Esophagus (tissue), 2 donors: ENCODE results near the gene ABCA1. TPM values are rescaled to one million over a fixed set of nuclear protein-coding genes. Genes with fewer than 3 reads are reported as not detected.
"Not testable (repeated sequence)": the region's sequence is repeated elsewhere in the genome, so short reads cannot be mapped to it uniquely, and the experiment has no call there.

Source experiments
- H3K27ac ChIP-seq, 2 donors: one replicate each; pipeline ENCODE4 v1.5.1; 2013; ENCODE audit warnings: low read depth in 2 of 2, mild to moderate bottlenecking in 2 of 2, inconsistent platforms in 1 of 2, low read length in 1 of 2, moderate library complexity in 1 of 2
- H3K27me3 ChIP-seq, 2 donors: one replicate each; pipeline ENCODE4 v1.6.1; 2013; ENCODE audit warnings: low read length in 2 of 2, control low read depth in 1 of 2, mild to moderate bottlenecking in 1 of 2; ENCODE audit not compliant: insufficient read depth in 2 of 2, control insufficient read depth in 1 of 2
- H3K36me3 ChIP-seq, 2 donors: one replicate each; pipeline ENCODE4 v1.6.1; 2013; ENCODE audit warnings: low read length in 1 of 2; ENCODE audit not compliant: control insufficient read depth in 2 of 2, insufficient read depth in 2 of 2
- H3K4me1 ChIP-seq, 2 donors: one replicate each; pipeline ENCODE4 v1.6.1; 2013; ENCODE audit warnings: low read length in 1 of 2; ENCODE audit not compliant: control insufficient read depth in 2 of 2, insufficient read depth in 2 of 2
- H3K4me3 ChIP-seq, 2 donors: one replicate each; pipeline ENCODE4 v1.5.1; 2013; ENCODE audit warnings: low read length in 2 of 2, mild to moderate bottlenecking in 2 of 2, low read depth in 1 of 2, moderate library complexity in 1 of 2
- H3K9me3 ChIP-seq, 2 donors: one replicate each; pipeline ENCODE4 v1.6.1; 2013; ENCODE audit warnings: mild to moderate bottlenecking in 2 of 2, low read depth in 1 of 2, low read length in 1 of 2, moderate library complexity in 1 of 2; ENCODE audit not compliant: control insufficient read depth in 2 of 2, insufficient read depth in 1 of 2
- WGBS, 2 donors: extraction: QIAGEN DNeasy Blood & Tissue Kit; methylation state at CpG; one replicate each; pipeline ENCODE4 v1.1.7; 2013; 5-methylcytosine and 5-hydroxymethylcytosine counted together
- polyA plus RNA-seq, 2 donors: library from polyadenylated mRNA; stranded (reverse); fragments of 200-250 nt; gene quantifications; one replicate each; pipeline ENCODE4 v1.2.3, GENCODE V29; 2013
- donor health status: healthy with polysubstance abuse.
- donor health status: Bipolar disorder and iron deficiency.

Gene ABCA1
- polyA plus RNA-seq, 2 donors: 2.7 to 2.9 TPM

DNA sequence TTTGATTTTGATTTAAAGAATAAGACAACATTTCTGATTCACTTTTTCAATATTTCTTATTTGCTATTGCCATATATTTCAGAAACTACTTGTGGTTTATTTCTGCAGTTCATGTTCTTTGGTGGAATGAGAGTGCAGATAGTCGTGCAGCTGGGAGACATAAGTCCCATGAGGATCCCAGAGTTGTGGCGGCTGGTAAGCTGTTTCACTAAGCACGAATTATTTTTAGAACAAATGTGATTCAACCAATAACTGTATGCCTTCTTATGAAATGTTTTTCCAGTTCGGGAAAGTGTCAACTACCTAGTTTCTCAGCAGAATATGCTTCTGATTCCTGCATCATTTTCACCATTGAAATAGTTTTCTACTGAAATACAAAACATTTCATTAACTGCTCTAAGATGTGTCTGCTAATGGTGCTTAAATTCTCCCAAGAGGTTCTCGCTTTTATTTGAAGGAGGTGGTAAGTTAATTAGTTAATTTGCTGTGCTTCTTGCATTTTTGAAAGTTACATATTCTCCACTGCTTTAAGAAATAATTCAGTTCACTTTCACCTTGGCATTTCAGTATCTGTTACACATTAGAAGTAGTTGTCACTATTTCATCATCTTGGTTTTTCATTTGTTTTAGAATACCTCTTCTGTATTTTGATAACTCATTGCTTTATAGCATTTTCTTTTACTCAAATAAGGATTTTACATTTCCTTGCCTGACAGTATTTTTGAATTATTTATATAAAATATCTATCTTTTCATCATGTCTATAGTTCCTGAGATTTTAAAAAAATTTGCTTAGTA is 155.0 kb downstream of the ABCA1 start:
- Histone ChIP-seq H3K27ac (no peak overlapping the region), H3K36me3 (no peaks in the 10 kb centered on the region), H3K4me1 (no peaks in the 10 kb centered on the region), H3K4me3 (no peak overlapping the region), H3K27me3 (no peaks in the 10 kb centered on the region), H3K9me3 (no peaks in the 10 kb centered on the region)
- WGBS, 2 donors: 74 to 75% methylated on average over 5 of the region's 5 CpGs

DNA sequence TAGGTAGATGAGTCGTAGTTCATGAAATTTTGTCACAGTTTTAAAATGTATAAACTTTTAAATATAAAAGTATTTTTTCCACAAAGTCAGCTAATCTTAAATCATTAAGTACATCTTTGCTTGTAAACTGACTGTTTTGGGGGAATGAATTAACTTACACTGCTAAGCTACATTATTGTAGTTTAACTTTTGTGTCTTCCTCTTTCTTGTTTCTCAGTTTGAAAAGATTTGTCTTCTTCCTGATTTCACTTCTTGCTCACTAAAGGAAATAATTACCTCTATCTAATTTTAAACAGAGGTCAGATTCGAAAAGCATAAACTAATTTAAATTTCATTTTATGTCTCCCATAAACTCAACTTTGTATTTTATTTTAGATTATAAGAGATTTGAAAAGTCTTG is 158.3 kb downstream of the ABCA1 start:
- no peak overlapping the region for H3K4me3 ChIP-seq
- H3K4me1 ChIP-seq: no peaks in the 10 kb centered on the region
- no peaks in the 10 kb centered on the region for H3K9me3 ChIP-seq
- no peaks in the 10 kb centered on the region for H3K27me3 ChIP-seq
- WGBS, 2 donors: 80% methylated on average over 2 of the region's 2 CpGs
- H3K36me3 ChIP-seq: no peaks in the 10 kb centered on the region
- no peak overlapping the region for H3K27ac ChIP-seq

DNA sequence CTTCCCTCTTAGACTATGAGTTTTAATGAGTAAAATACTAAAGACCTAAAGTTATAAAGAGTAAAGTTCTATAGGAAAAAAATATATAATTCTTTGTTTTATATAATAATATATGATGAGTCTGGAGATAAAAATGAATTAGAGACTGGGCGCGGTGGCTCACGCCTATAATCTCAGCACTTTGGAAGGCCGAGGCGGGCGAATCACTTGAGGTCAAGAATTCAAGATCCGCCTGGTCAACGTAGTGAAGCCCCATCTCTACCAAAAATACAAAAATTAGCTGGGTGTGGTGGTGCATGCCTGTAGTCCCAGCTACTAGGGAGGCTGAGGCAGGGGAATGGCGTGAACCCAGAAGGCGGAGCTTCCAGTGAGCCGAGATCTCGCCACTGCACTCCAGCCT is 158.9 kb downstream of the ABCA1 start:
- not testable (repeated sequence) for H3K27ac ChIP-seq, H3K9me3 ChIP-seq, H3K4me1 ChIP-seq, H3K27me3 ChIP-seq, H3K36me3 ChIP-seq, H3K4me3 ChIP-seq
- 95 to 98% methylated on average over 12 of the region's 12 CpGs for WGBS, 2 donors

GRCh38 chr9:104767507-104767906 is 160.4 kb downstream of the ABCA1 start:
- Histone ChIP-seq H3K4me1 (no peaks in the 10 kb centered on the region), H3K27me3 (no peaks in the 10 kb centered on the region), H3K9me3 (no peaks in the 10 kb centered on the region), H3K36me3 (no peaks in the 10 kb centered on the region), H3K27ac (no peak overlapping the region), H3K4me3 (no peak overlapping the region)
- 88 to 96% methylated on average over 3 of the region's 3 CpGs for WGBS, 2 donors

- no peaks in the 10 kb centered on the region for H3K36me3 ChIP-seq
- H3K9me3 ChIP-seq: no peaks in the 10 kb centered on the region
- WGBS, 2 donors: 94 to 95% methylated on average over 7 of the region's 7 CpGs
- H3K27me3 ChIP-seq: no peaks in the 10 kb centered on the region
- no peak overlapping the region for H3K4me3 ChIP-seq
- H3K4me1 ChIP-seq: no peaks in the 10 kb centered on the region
- no peak overlapping the region for H3K27ac ChIP-seq
Measured at GRCh38 chr9:104766025-104766424, 161.9 kb downstream of the ABCA1 start.

- 63 to 64% methylated on average over 5 of the region's 5 CpGs for WGBS, 2 donors
- Histone ChIP-seq H3K27me3 (no peaks in the 10 kb centered on the region), H3K27ac (no peak overlapping the region), H3K4me1 (no peaks in the 10 kb centered on the region), H3K9me3 (no peaks in the 10 kb centered on the region), H3K36me3 (no peaks in the 10 kb centered on the region), H3K4me3 (no peak overlapping the region)
Measured at GRCh38 chr9:104765138-104765537, 162.8 kb downstream of the ABCA1 start.

DNA sequence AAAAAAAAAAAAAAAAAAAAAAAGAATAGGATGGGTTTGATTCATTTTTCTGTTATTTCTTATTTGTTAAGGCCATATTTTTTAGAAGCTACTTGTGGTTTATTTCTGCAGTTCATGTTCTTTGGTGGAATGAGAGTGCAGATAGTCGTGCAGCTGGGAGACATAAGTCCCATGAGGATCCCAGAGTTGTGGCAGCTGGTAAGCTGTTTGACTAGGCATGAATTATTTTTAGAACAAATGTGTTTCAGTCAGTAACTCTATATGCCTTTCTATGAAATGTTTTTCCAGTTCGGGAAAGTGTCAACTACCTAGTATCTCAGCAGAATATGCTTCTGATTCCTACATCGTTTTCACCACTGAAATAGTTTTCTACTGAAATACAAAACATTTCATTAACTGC is 169.0 kb downstream of the ABCA1 start:
- 73 to 74% methylated on average over 3 of the region's 3 CpGs for WGBS, 2 donors
- H3K27ac ChIP-seq: no peak overlapping the region
- no peaks in the 10 kb centered on the region for H3K4me1 ChIP-seq
- H3K36me3 ChIP-seq: peaks cover 0 to 2% of the 10 kb centered on the region in 2 donors
- no peaks in the 10 kb centered on the region for H3K27me3 ChIP-seq
- no peaks in the 10 kb centered on the region for H3K9me3 ChIP-seq
- no peak overlapping the region for H3K4me3 ChIP-seq

- no peak overlapping the region for H3K4me3 ChIP-seq
- no peaks in the 10 kb centered on the region for H3K4me1 ChIP-seq
- H3K36me3 ChIP-seq: peaks cover 0 to 2% of the 10 kb centered on the region in 2 donors
- H3K27ac ChIP-seq: no peak overlapping the region
- H3K9me3 ChIP-seq: no peaks in the 10 kb centered on the region
- no peaks in the 10 kb centered on the region for H3K27me3 ChIP-seq
- 93 to 94% methylated on average over 3 of the region's 3 CpGs for WGBS, 2 donors
Measured at GRCh38 chr9:104750185-104750767, 177.7 kb downstream of the ABCA1 start.

DNA sequence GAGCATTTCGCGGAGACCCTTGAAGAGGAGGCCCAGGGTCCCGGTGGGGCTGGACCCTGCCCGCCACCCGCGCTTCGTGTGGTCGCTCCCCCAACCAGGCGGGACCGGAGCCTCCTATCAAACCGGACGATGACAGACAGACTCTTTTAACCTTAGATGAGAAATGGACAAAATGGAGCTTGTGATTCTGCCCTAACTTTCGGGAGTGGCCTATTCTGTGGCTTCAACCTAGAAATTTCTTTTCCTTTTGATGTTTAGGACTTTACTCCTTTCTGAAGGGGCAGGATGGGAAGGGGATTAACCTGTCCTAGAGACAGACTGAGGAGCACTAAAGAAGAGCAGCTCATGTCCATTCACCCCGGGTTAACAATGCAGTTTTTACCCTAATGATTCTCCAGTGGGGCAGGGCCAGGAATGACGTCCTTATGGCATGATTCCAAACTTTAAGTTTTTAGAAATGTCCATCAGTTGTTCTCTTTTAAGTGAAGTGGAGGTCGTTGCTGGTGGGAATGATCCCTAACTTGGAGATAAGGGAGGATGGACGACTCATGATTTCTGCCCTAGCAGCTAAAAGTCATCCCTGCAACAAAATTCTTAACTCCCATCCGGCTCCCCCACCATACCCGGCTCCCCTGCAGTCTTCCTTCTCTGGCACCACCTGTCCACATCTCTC is 179.5 kb downstream of the ABCA1 start:
- Histone ChIP-seq H3K27me3 (no peaks in the 10 kb centered on the region), H3K27ac (peak overlapping the region; percentile 96 to 98), H3K4me1 (no peaks in the 10 kb centered on the region), H3K9me3 (no peaks in the 10 kb centered on the region), H3K4me3 (peak overlapping the region; percentile 71 to 92), H3K36me3 (no peaks in the 10 kb centered on the region)
- WGBS, 2 donors: 8% methylated on average over 19 of the region's 19 CpGs
